ENCODE data around the gene CSRP1. TPM values are rescaled to one million over a fixed set of nuclear protein-coding genes. Genes with fewer than 3 reads are reported as not detected.

The CSRP1 gene
- total and polyA plus RNA-seq, 9 of the 15 experiments (the other 6 are each of a cell fraction or from before 2014, with no cell fraction given) = 6.8 to 39.4 (median 23.7) TPM

- ChIA-PET CTCF (ENCODE audit: low intra/inter-chr PET ratio) (no interaction called here), POLR2A (interaction anchor here (0.8 kb wide), 1 partner anchor 14 kb away, joined by 5 read pairs; no protein-coding TSS in a partner anchor)
- FAIRE-seq = no peak
- no peak for ATAC-seq
- no peak overlapping the region for H3K27ac ChIP-seq (ENCODE audit: extremely low read depth, low read depth, low read length)
- intact Hi-C loops (cut with micrococcal nuclease) (no loop called here), in situ Hi-C loops (cut with MboI) (no loop called here)
- no peaks in the 10 kb centered on the region for H3K79me2 ChIP-seq (ENCODE audit: control insufficient read depth, insufficient read depth, low read length)
- no TSS peak for BruUV-seq (replicated peaks)
- H4K20me1 ChIP-seq (replicated peaks; ENCODE audit: control insufficient read depth, insufficient read depth, low read length) = no peaks in the 10 kb centered on the region
- WGBS (ENCODE audit: insufficient coverage, low coverage, missing lambda C conversion rate) = 39% methylated on average over 3 of the region's 3 CpGs
- no peak for DNase-seq (ENCODE audit: extremely low read depth in 1 of 4, low spot score in 3 of 4)
- no peak overlapping the region for H3K9ac ChIP-seq (ENCODE audit: insufficient read depth in 1 of 2, low read depth in 2 of 2, low read length in 2 of 2)
- H3K9me1 ChIP-seq (ENCODE audit: control insufficient read depth, insufficient read depth, low read length) = no peaks in the 10 kb centered on the region
- H3K9me3 ChIP-seq (replicated peaks; ENCODE audit: control insufficient read depth, insufficient read depth, low read depth, low read length) = no peaks in the 10 kb centered on the region
- no peak overlapping the region for H3K4me3 ChIP-seq
- no peak overlapping the region for H3K4me2 ChIP-seq (ENCODE audit: insufficient read depth, low read length)
- TF ChIP-seq ZKSCAN8 (CRISPR knock-in tag; IDR thresholded peaks at IDR 0.05) (no peak), RBBP5 (IDR thresholded peaks at IDR 0.05; ENCODE audit: borderline replicate concordance, insufficient read depth, low read length, poor library complexity, severe bottlenecking) (no peak), NKRF (IDR thresholded peaks at IDR 0.05; ENCODE audit: borderline replicate concordance) (no peak), HDAC3 (IDR thresholded peaks at IDR 0.05; ENCODE audit: borderline replicate concordance, partially characterized antibody) (no peak), ZFP30 (CRISPR knock-in tag; IDR thresholded peaks at IDR 0.05; ENCODE audit: borderline replicate concordance) (no peak), DIDO1 (tag; IDR thresholded peaks at IDR 0.05; ENCODE audit: low read depth) (no peak), ZNF143 (CRISPR knock-in tag; IDR thresholded peaks at IDR 0.05) (no peak)
- TF ChIP-seq, protein P1, sequence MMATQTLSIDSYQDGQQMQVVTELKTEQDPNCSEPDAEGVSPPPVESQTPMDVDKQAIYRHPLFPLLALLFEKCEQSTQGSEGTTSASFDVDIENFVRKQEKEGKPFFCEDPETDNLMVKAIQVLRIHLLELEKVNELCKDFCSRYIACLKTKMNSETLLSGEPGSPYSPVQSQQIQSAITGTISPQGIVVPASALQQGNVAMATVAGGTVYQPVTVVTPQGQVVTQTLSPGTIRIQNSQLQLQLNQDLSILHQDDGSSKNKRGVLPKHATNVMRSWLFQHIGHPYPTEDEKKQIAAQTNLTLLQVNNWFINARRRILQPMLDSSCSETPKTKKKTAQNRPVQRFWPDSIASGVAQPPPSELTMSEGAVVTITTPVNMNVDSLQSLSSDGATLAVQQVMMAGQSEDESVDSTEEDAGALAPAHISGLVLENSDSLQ (IDR thresholded peaks at IDR 0.05) = no peak
- H3K36me3 ChIP-seq (ENCODE audit: control insufficient read depth, insufficient read depth, low read length) = no peaks in the 10 kb centered on the region
- H2AFZ ChIP-seq (ENCODE audit: low read depth, low read length) = no peak overlapping the region
- peaks cover 0 to 3% of the 10 kb centered on the region in 2 experiments; a peak in 3 of 5 replicates for H3K4me1 ChIP-seq (replicated peaks in 1 of 2; ENCODE audit: control insufficient read depth in 2 of 2, insufficient read depth in 2 of 2, low read length in 2 of 2)
- H3K27me3 ChIP-seq (ENCODE audit: control insufficient read depth in 2 of 2, insufficient read depth in 2 of 2, low read length in 2 of 2) = no peaks in the 10 kb centered on the region; a peak in 1 of 5 replicates
These were observed 14.9 kb downstream of the CSRP1 start for GRCh38 chr1:201491896-201492511.
